ENCODE results near the gene LRRC53. TPM values are rescaled to one million over a fixed set of nuclear protein-coding genes. Genes with fewer than 3 reads are reported as not detected.

The LRRC53 gene
- polyA plus RNA-seq, 3 donors = not detected

GRCh38 chr1:74430342-74430934 is 82.0 kb downstream of the LRRC53 start:
- DNase-seq = no peak
- H4K20me1 ChIP-seq (ENCODE audit: insufficient read depth, low read length) = no peaks in the 10 kb centered on the region
- no peak overlapping the region for H3K4me2 ChIP-seq (replicated peaks; ENCODE audit: extremely low read depth, low read length, poor library complexity, severe bottlenecking)
- no peaks in the 10 kb centered on the region for H3K36me3 ChIP-seq (replicated peaks in 1 of 2; ENCODE audit: control insufficient read depth in 1 of 2, insufficient read depth in 2 of 2, low read length in 2 of 2)
- Mint-ChIP-seq H3K4me1 (no peaks in the 10 kb centered on the region), H3K36me3 (no peaks in the 10 kb centered on the region), H3K9me3 (peaks cover 0 to 8% (median 0%) of the 10 kb centered on the region in 7 donors), H3K4me3 (no peak overlapping the region), H3K27me3 (ENCODE audit: low read depth in 3 of 3) (no peaks in the 10 kb centered on the region), H3K27ac (no peak overlapping the region)
- no peak overlapping the region for H3K4me3 ChIP-seq (replicated peaks in 1 of 3; ENCODE audit: low read depth in 2 of 3, low read length in 3 of 3)
- no peaks in the 10 kb centered on the region for H3K79me2 ChIP-seq (ENCODE audit: insufficient read depth, low read length)
- H2AFZ ChIP-seq (ENCODE audit: insufficient read depth, low read depth, low read length, poor library complexity, severe bottlenecking) = no peak overlapping the region
- intact Hi-C loops (cut with micrococcal nuclease) = no loop called here
- no peak overlapping the region for H3K9ac ChIP-seq (ENCODE audit: insufficient read depth, low read length, poor library complexity, severe bottlenecking)
- no peak overlapping the region for H3K27ac ChIP-seq (ENCODE audit: low read depth in 1 of 2, low read length in 2 of 2)
- no peaks in the 10 kb centered on the region for H3K27me3 ChIP-seq (ENCODE audit: control insufficient read depth in 2 of 2, insufficient read depth in 2 of 2, low read length in 2 of 2)
- H3K4me1 ChIP-seq (ENCODE audit: control insufficient read depth in 1 of 2, insufficient read depth in 2 of 2, low read length in 2 of 2) = no peaks in the 10 kb centered on the region
- no peaks in the 10 kb centered on the region for H3K9me3 ChIP-seq (replicated peaks in 1 of 2; ENCODE audit: control insufficient read depth in 1 of 2, insufficient read depth in 1 of 2, low read length in 2 of 2)
- no peak for TF ChIP-seq CTCF (IDR thresholded peaks at IDR 0.05)
- 100% methylated on average over 1 of the region's 4 CpGs for WGBS (ENCODE audit: insufficient coverage)

DNA sequence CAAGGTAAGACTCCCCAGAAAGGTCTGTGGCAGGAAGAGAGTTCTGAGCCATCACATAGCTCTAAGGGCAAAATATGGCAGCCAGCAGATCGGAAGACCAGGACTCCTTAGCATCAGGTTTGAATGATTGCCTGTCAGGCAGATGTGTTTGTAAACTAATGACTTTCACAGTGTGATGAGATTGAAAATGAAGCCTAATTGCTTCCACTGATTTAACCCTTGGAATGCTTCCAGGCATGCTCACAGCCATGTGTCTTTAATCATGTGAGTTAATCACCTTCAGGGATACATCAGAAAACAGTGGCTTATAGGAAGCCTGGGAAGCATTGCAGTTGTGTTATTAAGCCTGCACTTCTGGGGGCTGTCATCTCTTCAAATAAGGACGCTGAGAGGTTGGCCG is 82.8 kb downstream of the LRRC53 start:
- no peaks in the 10 kb centered on the region for H3K27me3 ChIP-seq (ENCODE audit: control insufficient read depth in 2 of 2, insufficient read depth in 2 of 2, low read length in 2 of 2)
- Mint-ChIP-seq H3K9me3 (peaks cover 0 to 8% (median 0%) of the 10 kb centered on the region in 7 donors), H3K27ac (no peak overlapping the region), H3K4me3 (no peak overlapping the region), H3K27me3 (ENCODE audit: low read depth in 3 of 3) (no peaks in the 10 kb centered on the region), H3K4me1 (no peaks in the 10 kb centered on the region), H3K36me3 (no peaks in the 10 kb centered on the region)
- H3K9me3 ChIP-seq (replicated peaks in 1 of 2; ENCODE audit: control insufficient read depth in 1 of 2, insufficient read depth in 1 of 2, low read length in 2 of 2) = no peaks in the 10 kb centered on the region
- no peaks in the 10 kb centered on the region for H3K36me3 ChIP-seq (replicated peaks in 1 of 2; ENCODE audit: control insufficient read depth in 1 of 2, insufficient read depth in 2 of 2, low read length in 2 of 2)
- no peaks in the 10 kb centered on the region for H4K20me1 ChIP-seq (ENCODE audit: insufficient read depth, low read length)
- TF ChIP-seq CTCF (IDR thresholded peaks at IDR 0.05) = no peak
- H3K4me2 ChIP-seq (replicated peaks; ENCODE audit: extremely low read depth, low read length, poor library complexity, severe bottlenecking) = no peak overlapping the region
- intact Hi-C loops (cut with micrococcal nuclease) = no loop called here
- no peak overlapping the region for H2AFZ ChIP-seq (ENCODE audit: insufficient read depth, low read depth, low read length, poor library complexity, severe bottlenecking)
- H3K79me2 ChIP-seq (ENCODE audit: insufficient read depth, low read length) = no peaks in the 10 kb centered on the region
- 38% methylated on average over 1 of the region's 3 CpGs for WGBS (ENCODE audit: insufficient coverage)
- no peak overlapping the region for H3K4me3 ChIP-seq (replicated peaks in 1 of 3; ENCODE audit: low read depth in 2 of 3, low read length in 3 of 3)
- no peak overlapping the region for H3K9ac ChIP-seq (ENCODE audit: insufficient read depth, low read length, poor library complexity, severe bottlenecking)
- H3K27ac ChIP-seq (ENCODE audit: low read depth in 1 of 2, low read length in 2 of 2) = no peak overlapping the region
- DNase-seq = no peak
- no peaks in the 10 kb centered on the region for H3K4me1 ChIP-seq (ENCODE audit: control insufficient read depth in 1 of 2, insufficient read depth in 2 of 2, low read length in 2 of 2)
